D341Med (cell line): ENCODE results near the gene UBAP2L.
"Not testable (repeated sequence)": the region's sequence is repeated elsewhere in the genome, so short reads cannot be mapped to it uniquely, and the experiment has no call there.

Experiments
- DNase-seq: peaks from one replicate; pipeline ENCODE4 v3.0.0; 2012; ENCODE audit warnings: low spot score

The UBAP2L gene

DNA sequence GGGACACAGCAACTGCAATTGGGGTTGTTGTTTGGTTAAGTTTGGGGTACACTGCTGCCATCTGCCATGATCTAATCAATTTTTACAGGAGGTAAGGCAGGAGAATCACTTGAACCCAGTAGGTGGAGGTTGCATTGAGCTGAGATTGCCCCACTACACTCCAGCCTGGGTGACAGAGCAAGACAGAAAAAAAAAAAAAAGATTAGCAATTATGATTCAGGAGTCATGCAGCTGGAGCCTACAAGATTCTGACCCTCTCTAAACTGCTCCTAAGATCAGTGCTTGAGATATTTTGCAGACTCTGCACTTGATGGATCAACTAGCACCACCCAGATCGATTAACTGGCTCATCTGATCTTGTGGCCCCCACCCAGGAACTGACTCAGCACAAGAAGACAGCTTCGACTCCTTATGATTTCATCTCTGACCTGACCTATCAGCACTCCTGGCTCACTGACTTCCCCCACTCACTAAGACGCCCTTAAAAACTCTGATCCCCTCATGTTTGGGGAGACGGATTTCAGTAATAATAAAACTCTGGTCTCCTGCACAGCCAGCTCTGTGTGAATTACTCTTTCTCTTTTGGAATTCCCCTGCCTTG, 87.0 kb downstream of the UBAP2L start:
- not testable (repeated sequence) for DNase-seq

DNA sequence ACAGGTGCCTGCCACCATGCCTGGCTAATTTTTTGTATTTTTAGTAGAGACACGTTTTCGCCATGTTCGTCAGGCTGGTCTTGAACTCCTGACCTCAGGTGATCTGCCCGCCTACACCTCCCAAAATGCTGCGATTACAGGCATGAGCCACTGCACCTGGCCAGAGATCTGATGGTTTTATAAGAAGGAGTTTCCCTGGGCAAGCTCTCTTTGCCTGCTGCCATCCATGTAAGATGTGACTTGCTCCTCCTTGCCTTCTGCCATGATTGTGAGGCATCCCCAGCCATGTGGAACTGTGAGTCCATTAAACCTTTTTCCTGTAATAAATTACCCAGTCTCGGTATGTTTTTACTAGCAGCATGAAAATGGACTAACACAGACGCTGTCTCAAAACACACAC, 88.4 kb downstream of the UBAP2L start:
- DNase-seq: not testable (repeated sequence)

DNA sequence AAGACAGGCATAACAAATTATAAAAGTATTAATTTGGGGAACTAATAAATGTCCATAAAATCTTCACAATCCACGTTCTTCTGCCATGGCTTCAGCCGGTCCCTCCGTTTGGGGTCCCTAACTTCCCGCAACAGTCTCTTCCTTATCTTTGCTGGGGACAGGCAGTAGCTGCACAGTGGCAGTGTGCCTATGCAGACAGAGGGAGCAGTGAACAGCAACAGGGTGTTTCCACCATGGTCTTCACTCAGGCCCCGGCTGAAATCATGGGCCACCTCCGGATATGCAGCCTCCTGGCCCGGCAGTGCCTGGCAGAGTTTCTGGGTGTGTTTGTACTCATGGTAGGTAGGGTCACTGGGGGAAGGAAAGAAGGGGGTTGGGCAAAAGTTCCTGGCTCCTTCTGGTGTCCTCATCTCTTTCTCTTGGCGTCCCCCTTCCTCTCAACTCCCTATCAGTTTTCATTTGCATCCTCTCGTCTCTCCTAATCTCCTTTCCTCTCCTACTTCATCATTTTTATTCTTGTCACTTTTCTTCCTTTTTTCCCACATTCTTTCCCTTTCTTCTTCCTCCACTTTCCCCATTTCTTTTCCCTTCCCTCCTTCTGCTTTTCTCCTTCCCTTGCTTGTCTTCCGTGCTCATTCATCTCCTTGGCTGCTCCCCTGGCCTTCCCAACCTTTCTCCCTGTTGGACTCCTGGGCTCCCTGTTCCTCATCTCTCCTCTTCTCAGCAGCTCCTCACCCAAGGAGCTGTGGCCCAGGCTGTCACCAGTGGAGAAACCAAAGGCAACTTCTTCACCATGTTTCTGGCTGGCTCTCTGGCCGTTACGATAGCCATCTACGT, 91.7 kb downstream of the UBAP2L start:
- not testable (repeated sequence) for DNase-seq

DNA sequence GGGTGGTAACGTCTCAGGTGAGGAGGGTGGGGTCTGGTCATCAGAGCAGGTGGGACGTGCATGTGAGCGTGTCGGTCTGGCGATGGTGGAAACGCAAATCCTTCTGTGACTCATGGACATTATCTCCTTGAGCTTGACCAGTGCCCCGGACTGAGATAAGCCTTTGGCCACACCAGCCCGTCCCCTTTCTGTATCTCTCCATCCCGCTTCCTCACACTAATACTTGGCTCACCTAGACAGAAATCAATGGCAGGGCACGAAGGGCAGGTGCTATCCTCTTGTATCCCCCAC, 92.3 kb downstream of the UBAP2L start:
- DNase-seq: no peak

DNA sequence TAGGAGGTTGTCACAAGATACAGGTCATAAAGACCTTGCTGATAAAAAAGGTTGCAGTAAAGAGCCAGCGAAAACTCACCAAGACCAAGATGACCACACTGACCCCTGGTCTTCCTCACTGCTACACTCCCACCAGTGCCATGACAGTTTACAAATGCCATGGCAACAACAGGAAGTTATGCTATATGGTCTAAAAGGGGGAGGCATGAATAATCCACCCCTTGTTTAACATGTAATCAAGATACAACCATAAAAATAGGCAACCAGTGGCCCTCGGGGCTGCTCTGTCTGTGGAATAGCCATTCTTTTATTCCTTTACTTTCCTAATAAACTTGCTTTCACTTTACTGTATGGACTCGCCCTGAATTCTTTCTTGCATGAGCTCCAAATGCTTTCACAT, 93.5 kb downstream of the UBAP2L start:
- not testable (repeated sequence) for DNase-seq

DNA sequence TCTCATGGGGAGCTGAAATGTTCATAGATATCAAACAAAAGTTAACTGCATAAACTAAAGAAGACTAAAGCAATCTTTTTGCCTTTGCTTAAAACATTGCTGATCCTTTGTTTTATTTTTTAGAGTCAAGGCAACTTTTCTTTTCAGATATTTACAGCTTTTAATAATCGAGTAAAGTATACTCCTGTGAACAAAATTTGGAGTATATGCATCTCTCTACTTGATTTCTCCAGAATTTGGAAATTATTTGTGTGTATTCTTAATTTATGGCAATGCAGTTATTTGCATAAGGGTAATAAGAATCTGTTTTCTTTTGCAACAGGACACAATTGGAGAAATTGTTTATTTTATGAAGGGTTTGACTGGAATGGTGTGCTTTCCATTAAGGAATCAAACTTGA, 95.9 kb downstream of the UBAP2L start:
- DNase-seq: no peak

DNA sequence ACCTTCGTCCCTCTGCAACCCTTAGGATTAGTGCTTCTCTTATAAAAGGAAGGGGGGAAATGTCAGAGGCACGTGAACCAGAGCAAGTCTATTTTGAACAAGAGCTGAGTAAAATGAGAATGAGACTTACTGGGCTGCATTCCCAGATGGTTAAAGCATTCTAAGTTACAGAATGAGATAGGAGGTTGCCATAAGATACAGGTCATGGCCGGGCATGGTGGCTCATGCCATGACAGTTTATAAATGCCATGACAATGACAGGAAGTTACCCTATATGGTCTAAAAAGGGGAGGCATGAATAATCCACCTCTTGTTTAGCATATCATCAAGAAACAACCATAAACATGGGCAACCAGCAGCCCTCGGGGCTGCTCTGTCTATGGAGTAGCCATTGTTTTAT, 97.6 kb downstream of the UBAP2L start:
- DNase-seq: no peak
